Posterior vena cava (tissue), 2 donors: Measurements from ENCODE around the gene IREB2. TPM values are rescaled to one million over a fixed set of nuclear protein-coding genes. Genes with fewer than 3 reads are reported as not detected.
"Not testable (repeated sequence)": the region's sequence is repeated elsewhere in the genome, so short reads cannot be mapped to it uniquely, and the experiment has no call there.

Experiments
- DNase-seq: peaks from one replicate; pipeline ENCODE4 v3.0.0-alpha.2; 2020; ENCODE audit warnings: low spot score
- intact Hi-C, 2 donors: fragments of 100-400 bp; cut with DNase I; formaldehyde crosslinking; loops; one replicate each; pipeline versions ENCODE4 v1.14.1 to v1.14.2; 2022 to 2023
- total RNA-seq, 2 donors: library from RNA; stranded (reverse); fragmentation: NEBNext Ultra II Directional; extraction: Animal tissue kit (Norgen Biotek cat#: 25700); gene quantifications; one replicate each; pipeline ENCODE4 v1.2.1, GENCODE V29; 2021
- donor health status: DM: yes; HTN: yes; CAD: no.
- donor health status: DM: yes; HTN: yes; CAD: no.

Gene IREB2
- total RNA-seq, 2 donors from 2014 or later = 37.8 to 43.1 TPM

DNA sequence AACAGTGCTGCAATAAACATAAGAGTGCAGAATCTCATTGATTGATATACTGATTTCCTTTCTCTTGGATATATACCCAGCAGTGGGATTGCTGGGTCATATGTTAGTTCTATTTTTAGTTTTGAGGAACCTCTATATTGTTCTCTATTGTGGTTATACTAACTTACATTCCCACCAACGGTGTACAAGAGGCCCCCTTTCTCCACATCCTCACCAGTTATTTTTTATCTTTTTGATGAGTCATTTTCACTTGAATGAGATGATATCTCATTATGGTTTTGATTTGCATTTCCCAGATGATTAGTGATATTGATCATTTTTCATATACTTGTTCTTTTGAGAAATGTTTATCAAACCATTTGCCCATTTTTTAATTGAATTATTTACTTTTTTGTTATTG is 12.4 kb upstream of the IREB2 start:
- no peak for DNase-seq
- intact Hi-C loops = no loop called here

DNA sequence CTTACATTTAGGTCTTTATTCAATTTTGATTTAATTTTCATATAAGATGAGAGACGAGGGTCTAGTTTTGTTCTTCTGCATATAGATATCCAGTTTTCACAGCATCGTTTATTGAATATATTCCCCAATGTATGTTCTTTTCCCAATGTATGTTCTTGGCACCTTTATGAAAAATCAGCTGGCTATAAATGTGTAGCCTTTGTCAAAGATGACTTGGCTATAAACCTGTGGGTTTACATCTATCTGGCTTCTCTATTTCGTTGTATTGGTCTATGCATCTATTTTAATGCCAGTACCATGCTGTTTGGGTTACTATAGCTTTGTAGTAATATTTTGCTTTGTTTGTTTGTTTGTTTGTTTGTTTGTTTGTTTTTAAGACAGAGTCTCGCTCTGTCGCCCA is 11.7 kb upstream of the IREB2 start:
- no peak for DNase-seq
- intact Hi-C loops = no loop called here

DNA sequence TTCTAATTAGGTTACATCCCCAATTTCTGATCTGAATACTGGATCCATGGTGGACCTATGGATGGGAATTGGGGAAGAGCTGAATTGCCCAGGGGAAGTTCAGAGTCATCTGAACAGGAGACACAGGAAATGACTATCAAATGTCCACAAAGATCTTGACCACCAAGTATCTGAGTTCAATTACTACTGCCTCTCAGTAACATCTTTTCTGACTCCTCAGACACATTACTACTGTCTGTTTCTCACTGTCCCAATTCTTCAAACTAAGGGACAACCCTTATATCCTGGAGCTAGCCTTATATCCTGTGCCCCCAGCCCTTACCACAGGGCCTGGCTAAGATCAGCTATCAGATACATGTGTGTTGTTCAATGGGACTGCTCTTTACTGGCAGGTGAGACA is 10.1 kb upstream of the IREB2 start:
- DNase-seq = no peak
- intact Hi-C loops = no loop called here

DNA sequence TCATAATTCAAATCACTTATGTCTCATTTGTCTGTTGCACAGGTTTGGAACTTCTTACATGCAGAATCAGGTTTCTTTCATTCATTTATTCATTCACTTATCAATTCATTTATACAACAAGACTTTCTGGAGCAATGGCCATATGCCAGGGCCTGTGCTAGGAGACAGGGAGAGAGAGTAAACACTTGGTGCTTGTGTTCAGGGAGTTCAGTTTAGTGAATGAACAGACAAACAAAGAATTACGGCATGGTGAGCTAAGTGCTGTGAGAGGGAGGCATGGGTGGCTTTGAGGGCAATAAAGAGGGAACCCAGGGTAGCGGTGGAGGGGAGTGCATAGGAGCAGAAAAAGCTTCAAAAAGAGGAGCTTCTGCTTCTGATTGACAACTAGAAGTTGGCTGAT is 8.5 kb upstream of the IREB2 start:
- no peak for DNase-seq
- intact Hi-C loops = no loop called here

DNA sequence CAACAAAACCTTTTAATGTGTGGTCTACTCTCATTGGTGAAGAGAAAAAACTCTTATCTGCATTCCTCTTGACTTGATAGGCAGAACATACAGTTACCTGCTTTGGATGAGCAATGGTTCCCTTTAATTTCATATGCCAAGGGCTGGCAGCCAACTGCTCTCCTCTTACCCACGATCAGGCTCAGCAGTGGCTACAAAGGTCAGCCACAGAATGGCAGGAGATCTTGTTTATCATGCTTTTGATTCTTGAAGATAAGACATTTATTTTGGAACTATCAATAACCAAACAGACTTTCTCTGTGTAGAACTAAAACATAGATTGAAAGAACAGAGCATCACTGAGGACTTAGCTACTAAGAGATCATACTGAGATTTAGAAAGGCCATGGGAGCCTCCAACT is 6.1 kb upstream of the IREB2 start:
- DNase-seq = no peak
- intact Hi-C loops = no loop called here

DNA sequence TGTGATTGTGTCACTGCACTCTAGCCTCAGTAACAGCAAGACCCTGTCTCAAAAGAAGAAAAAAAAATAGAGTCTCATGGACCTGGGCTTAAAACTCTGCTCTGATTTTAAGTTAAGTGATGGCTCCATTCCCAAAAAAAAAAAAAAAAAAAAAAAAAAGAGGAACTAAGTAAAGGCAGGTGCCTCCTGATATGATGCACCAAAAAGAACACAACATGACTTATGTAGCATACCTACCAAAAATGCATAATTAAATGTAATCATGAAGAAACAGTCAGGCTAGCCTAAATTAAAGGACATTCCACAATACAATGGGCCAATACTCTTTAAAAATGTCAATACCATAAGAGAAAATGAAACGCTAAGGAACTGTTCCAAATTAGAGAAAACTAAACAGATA is 5.4 kb upstream of the IREB2 start:
- DNase-seq = no peak
- intact Hi-C loops = no loop called here

DNA sequence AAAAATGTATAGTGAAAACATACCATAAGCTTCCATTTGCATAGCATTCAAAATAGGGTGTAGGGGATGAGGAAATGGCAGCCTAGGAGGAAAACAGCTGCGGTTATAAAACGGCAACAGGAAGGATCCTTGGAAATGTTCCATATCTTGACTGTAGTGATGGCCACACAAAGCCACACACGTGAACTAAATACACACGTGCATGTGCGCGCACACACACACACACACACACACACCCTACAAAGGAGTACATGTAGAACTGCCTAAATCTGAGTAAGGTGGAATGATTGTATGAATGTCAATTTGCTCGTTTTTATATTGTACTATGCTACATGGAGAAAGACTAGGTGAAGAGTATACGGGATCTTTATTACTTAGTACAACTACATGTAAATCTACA is 3.9 kb upstream of the IREB2 start:
- DNase-seq = no peak
- intact Hi-C loops = no loop called here

DNA sequence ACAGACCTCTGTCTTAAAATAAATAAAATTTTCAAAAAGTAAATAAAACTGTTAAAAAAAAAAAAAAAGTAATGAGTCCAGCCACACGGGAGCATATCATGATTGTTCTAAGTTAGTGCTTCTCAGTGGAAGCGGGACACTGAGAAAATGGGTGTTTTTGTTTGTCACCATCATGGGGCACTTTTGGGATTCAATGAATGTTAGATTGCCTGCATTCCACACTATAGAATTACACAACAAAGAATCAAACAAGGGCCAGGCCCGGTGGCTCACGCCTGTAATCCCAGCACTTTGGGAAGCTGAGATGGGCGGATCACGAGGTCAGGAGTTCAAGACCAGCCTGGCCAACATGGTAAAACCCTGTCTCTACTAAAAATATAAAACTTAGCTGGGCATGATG is 3.3 kb upstream of the IREB2 start:
- intact Hi-C loops, DNase-seq: not testable (repeated sequence)

DNA sequence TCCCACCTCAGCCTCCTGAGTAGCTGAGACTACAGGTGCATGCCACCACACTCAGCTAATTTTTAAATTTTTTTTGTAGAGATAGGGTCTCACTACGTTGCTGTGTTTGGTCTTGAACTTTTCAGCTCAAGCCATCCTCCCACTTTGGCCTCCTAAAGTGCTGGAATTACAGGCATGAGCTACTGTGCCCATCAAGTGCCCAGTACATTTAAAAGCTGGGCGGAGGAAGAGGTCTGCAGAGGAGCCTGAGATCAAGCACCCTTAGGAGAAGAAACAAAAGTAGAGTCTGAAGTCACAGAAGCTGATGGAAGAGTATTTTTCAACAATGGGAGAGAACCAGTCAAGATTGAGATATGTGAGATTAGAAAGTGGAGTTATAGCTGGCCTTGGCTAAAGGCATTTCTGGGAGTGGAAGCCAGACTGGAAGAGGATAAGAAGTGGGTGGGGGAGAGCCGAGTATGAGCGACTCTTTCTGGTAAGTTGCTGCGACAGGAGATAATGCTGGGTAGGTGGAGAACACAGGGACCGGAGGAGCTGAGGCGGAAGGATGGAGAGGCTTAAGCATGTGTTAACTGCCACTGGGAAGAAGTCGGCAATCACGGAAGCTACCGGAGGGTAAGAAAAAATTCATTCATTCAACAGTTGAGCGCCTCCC is 782 bp upstream of the IREB2 start:
- DNase-seq = no peak
- intact Hi-C loops = no loop called here

DNA sequence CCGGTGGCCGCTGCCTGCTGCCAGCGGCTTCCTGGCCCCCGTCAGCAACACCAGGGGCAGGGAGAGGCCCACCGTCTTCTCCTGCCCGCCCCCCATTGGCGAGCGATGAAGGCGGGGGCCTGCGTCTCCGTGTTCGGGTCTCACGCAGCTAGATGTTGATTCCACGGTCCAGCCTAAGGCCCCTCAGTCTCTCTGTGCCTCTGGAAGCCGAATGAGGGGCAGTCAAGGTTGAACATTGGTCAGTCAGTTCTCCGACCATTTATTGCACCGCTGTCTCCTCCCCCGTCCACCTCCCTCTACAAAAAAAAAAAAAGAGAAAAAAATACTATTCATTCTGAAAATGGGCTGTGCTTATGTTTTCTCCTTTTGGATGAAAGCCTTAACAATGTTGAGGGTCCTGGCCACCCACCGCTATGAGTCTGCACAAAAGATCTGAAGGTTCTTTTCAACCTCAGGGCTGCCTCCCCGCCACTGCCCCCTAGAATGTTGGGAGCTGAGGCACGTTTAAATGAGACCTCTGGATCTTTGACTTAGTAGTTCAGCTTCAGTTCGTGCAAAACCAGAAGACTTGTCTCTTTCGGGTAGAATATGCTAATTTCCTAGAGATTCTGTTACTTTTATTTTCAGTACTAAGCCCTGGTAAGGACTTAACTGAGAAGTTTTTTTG is 736 bp downstream of the IREB2 start:
- intact Hi-C loops = no loop called here
- DNase-seq = no peak

DNA sequence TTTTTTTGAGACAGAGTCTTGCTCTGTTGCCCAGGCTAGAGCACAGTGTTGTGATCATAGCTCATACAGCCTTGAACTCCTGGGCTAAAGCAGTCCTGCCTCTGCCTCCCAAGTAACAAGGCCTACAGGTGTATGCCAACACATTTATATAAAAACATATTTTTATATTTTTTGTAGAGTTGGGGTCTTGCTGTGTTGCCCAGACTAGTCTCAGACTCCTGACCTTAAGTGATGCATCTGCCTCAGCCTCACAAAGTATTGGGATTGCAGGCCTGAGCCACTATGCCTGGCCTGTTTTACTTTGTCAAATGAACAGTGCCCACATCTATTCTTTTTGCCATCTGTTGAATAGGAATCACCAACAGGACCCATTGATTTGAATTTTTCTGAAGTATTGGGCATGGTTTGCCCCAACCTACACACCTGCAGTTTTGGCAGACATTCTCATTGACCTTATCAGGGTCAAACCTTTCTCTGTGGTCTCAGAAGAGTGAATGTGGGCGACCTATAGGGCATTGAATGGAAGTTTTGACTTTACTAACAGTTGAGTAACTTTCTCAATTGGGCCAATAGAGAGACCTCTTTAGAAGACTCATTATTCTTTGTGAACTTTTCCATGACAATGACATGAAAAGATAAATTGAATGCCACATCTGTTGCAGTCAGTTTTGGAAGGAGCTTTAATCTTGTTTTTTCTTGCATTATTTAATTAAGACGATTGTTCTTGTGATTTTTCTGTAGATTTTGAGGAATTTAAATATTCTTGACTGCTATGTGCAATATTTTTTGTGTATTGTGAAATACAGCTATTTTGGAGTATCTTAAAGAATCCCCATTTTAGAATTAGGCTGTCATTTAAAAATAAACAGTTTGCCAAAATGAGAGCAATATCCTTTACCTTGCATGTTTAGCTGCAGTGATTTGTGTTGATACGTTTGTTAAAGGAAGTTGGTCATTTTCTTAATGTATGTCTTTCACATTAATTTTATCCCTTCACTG is 2.7 kb downstream of the IREB2 start:
- intact Hi-C loops = no loop called here
- no peak for DNase-seq

DNA sequence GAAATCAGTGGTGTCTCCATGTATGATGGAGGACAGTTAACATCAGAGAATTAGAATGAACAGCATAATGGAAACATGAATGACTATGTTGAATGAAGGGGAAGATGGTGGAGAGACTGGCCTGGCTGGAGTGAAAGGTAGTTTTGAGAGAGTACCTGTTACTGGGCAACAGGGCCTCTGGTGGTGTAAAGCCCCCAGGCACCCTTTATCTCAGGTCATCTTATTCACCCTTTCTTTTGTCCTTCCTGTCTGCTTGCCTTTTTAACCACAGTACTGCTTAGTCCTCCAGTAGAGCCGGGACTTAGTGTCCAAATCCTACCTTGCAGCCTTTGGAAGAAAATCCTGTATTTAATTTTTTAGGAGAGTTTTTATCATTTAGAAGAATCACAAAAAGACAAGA is 6.2 kb downstream of the IREB2 start:
- DNase-seq = no peak
- intact Hi-C loops = no loop called here

DNA sequence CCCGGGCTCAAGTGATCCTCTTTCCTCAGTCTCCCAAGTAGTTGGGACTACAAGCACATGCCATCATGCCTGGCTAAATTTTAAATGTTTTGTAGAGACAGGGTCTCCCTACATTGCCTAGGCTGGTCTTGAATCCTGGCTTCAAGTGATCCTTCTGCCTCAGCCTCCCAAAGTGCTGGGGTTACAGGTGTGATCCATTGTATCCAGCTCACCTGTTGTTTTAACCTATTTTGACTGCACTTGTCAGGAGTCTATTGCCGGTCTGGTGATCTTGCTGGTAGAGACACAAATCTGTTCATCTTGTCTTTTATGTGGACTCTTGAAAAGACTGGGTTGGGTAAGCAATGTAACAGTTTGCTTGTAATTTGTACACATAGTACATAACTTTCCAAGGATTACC is 7.9 kb downstream of the IREB2 start:
- intact Hi-C loops = no loop called here

DNA sequence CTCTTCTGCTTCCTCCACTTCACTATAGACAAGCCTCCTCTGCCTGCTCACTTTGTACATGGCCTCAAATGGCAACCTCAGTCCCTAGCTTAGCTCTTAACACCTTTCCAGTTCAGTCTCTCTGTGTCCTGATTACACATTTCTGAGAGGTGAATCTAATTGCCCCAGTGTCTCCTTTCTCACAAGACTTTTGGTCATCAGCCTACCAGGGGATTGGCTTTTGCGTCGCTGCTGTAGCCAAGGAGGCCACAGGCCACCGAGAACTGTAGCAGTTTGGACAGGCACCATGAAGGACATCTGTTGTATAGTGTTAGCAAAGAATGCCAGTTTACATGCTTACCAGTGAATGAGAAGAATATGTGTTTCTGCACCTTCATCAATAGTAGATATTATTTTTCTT is 8.5 kb downstream of the IREB2 start:
- intact Hi-C loops = no loop called here

More for the DNA sequence above, 7.9 kb downstream of the IREB2 start:
- DNase-seq = no peak

DNA sequence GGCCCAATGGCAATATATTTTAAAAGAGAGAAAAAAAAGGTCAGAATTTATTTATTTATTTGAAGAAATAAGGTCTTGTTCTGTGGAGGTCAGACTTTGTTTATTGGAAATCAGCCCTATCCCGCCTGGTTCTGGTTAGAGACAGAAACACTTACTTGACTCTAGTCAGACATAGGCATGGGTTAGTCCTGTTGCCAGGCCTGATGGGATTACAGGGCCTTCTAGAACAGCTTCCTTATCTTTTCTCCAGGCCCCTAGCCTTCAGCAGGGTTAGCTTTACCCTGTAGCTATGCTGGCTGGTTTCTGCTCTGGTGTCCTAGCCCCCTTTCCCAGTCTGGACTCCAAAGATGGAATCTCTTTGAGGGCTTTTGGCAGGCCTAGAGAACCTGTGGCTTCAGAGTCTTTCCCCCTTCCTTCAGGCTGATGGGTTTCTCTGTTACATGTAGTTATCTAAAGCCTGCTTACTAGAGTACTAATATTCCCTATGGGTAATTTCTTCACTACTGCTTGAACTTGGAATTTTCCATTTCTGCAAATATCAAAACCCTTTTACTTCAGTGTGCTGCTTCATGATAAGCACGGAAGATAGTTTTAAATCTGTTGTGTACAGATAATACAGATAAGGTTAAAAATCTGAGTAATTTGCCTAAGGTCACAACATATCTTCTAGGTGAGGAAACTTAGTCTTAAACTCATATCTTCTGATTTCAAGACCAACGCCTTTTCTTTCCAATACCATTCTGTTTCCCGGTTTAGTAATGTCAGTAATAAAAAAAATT is 10.6 kb downstream of the IREB2 start:
- DNase-seq = no peak
- intact Hi-C loops = no loop called here

More for the DNA sequence above, 8.5 kb downstream of the IREB2 start:
- no peak for DNase-seq

DNA sequence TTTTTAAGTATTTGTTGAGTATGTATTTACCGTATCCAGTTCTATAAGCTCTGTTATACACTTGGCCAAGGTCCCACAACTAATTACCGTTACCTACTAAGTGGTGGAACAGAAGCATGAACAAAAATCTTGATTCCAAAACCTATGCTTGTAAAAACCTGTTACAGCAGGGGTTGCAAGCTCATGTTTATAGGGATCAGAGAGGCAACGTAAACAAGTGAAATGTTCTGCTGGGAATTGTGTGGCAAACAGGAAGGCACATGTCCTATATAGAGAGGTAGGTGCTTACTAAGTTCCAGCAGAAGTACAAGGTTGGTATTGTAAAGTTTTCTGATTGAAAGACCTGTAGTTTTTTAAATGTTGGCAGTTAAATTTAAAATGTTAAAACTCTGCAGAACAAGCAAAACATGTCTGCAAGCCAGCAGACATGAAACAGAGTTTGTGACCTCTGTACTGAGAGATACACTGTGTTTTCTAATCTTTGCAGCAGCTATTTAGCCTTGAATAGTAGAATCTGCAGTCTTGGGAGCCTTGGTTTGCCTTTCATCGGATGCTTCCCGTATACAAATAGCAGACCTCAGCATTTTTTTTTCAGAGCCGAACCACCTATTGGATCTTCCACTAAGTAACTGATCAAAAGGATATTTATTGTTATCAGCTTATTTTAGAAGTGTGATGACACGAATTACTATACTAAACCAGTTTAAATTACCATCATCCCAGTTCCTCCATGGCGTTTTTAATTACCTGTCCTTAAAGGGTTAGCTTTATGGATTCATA is 11.4 kb downstream of the IREB2 start:
- intact Hi-C loops = no loop called here
- no peak for DNase-seq

DNA sequence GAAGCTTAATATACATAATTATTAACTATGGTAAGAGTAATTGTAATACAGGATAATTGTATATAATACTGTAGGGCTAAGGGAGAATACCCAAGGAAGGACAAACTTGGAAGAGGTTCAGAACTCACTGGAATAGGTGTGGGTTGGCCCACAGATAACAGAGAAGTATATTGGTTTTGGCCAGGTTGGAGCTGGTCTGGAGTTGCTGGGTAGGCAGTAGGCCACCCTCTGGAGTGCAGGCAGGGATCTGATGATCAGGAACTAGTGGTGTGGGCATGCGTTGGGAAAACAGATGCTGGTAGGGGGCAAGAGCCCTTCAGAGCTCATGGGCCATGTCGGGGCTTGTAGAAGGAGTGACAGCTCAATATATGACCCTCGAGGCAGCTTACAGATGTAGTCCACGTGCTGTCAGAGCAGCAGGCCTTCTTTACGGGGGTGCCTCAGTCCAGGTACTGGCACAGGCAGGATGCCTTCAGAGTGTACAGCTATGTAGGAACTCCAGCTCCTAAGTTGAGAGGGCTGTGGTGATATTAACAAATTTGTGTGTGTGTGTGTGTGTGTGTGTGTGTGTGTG is 12.4 kb downstream of the IREB2 start:
- intact Hi-C loops = no loop called here
- no peak for DNase-seq

DNA sequence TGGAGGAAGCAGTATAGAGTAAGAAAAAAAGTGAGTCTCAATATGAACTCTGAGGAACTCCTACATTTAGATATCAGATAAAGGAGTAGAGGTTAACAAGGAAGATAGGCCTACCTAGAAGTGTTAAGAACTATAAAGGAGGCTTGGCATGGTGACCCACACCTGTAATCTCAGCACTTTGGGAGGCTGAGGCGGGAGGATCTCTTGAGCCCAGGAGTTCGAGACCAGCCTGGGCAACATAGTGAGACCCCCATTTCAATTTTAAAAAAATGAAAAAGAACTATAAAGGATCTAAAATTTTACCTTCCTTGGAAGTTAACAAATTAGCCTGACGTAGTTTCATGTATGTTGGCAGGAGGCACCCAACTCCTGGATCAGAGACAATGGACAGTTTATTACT is 14.5 kb downstream of the IREB2 start:
- DNase-seq = no peak
- intact Hi-C loops = no loop called here
